Stimulated activated CD8-positive, alpha-beta memory T cell treated with anti-CD3 and anti-CD28 coated beads, Interleukin-4, amount 100 ng/mL, for 1 hour (primary cell): ENCODE results near the gene OR52E4.

Experiments
- DNase-seq, 2 donors: peaks; one replicate each; pipeline ENCODE4 v3.0.0-alpha.2; 2020; ENCODE audit warnings: low read depth in 2 of 2, low spot score in 1 of 2

Gene OR52E4

GRCh38 chr11:5928811-5929210 lies 48.4 kb downstream of the OR52E4 start:
- DNase-seq, result no peak

GRCh38 chr11:5929571-5930368 lies 49.3 kb downstream of the OR52E4 start:
- DNase-seq, result no peak

GRCh38 chr11:5930614-5931013 lies 50.2 kb downstream of the OR52E4 start:
- no peak for DNase-seq

- no peak for DNase-seq
Observed at GRCh38 chr11:5931061-5931460, 50.6 kb downstream of the OR52E4 start.

GRCh38 chr11:5932671-5933070 lies 52.2 kb downstream of the OR52E4 start:
- DNase-seq, result no peak

- DNase-seq, result no peak
Observed at GRCh38 chr11:5933116-5933515, 52.7 kb downstream of the OR52E4 start.
